ENCODE data around the gene VTCN1.
A peak's percentile ranks its signal among the peaks of the same experiment; 100 is the strongest.

Gene VTCN1

GRCh38 chr1:117130526-117130925, 80.2 kb downstream of the VTCN1 start:
- Histone ChIP-seq H3K9me3 (ENCODE audit: control insufficient read depth, insufficient read depth, low read depth, low read length) (no peaks in the 10 kb centered on the region), H3K4me3 (ENCODE audit: low read depth, low read length) (no peak overlapping the region), H3K36me3 (ENCODE audit: control insufficient read depth in 2 of 2, insufficient read depth in 1 of 2, low read length in 2 of 2) (no peaks in the 10 kb centered on the region), H3K27ac (ENCODE audit: extremely low read depth, low read depth, low read length) (no peak overlapping the region), H3K4me1 (ENCODE audit: control insufficient read depth, insufficient read depth, low read length) (no peaks in the 10 kb centered on the region)
- POLR2A ChIA-PET = no interaction called here
- TF ChIP-seq ZNF555 (tag by site-specific recombination; conservative IDR thresholded peaks at IDR 0.05) (no peak), ZNF530 (tag by site-specific recombination; IDR thresholded peaks at IDR 0.05; ENCODE audit: low read depth) (no peak), MYNN (tag by site-specific recombination; IDR thresholded peaks at IDR 0.05; ENCODE audit: borderline replicate concordance) (no peak), KLF10 (tag by site-specific recombination; IDR thresholded peaks at IDR 0.05) (no peak), ELK4 (IDR thresholded peaks at IDR 0.05; ENCODE audit: borderline replicate concordance, low read depth, low read length) (no peak), OSR2 (tag by site-specific recombination; IDR thresholded peaks at IDR 0.05) (no peak), ZNF549 (tag by site-specific recombination; IDR thresholded peaks at IDR 0.05) (no peak), PRDM6 (tag by site-specific recombination; IDR thresholded peaks at IDR 0.05) (no peak), ZIC2 (tag by site-specific recombination; IDR thresholded peaks at IDR 0.05) (no peak)
- CTCF ChIA-PET = interaction anchor here (3.4 kb wide), 1 partner anchor 154 kb away, joined by 26 read pairs; no protein-coding TSS in a partner anchor

GRCh38 chr1:117128323-117129079, 82.2 kb downstream of the VTCN1 start:
- Histone ChIP-seq H3K4me3 (ENCODE audit: low read depth, low read length) (no peak overlapping the region), H3K4me1 (ENCODE audit: control insufficient read depth, insufficient read depth, low read length) (no peaks in the 10 kb centered on the region), H3K27ac (ENCODE audit: extremely low read depth, low read depth, low read length) (no peak overlapping the region), H3K9me3 (ENCODE audit: control insufficient read depth, insufficient read depth, low read depth, low read length) (no peaks in the 10 kb centered on the region), H3K36me3 (ENCODE audit: control insufficient read depth in 2 of 2, insufficient read depth in 1 of 2, low read length in 2 of 2) (no peaks in the 10 kb centered on the region)
- ChIA-PET POLR2A (interaction anchor here (1.4 kb wide), 1 partner anchor 68 kb away, joined by 4 read pairs; the partner anchor contains the start of gene TTF2), CTCF (interaction anchor here (0.5 to 3.4 kb wide), 37 partner anchors 9 to 781 kb away, joined by 3 to 26 read pairs (median 4); partner anchors contain the start of gene TTF2)
- TF ChIP-seq ZNF248 (tag by site-specific recombination; IDR thresholded peaks at IDR 0.05) (no peak), ZNF692 (tag by site-specific recombination; IDR thresholded peaks at IDR 0.05) (peak; percentile 37; the same call in 1 of the 2 replicates), ZNF654 (tag by site-specific recombination; IDR thresholded peaks at IDR 0.05; ENCODE audit: low read depth) (peak; percentile 53), ZXDB (tag by site-specific recombination; IDR thresholded peaks at IDR 0.05) (no peak)

- POLR2A ChIA-PET = no interaction called here
- CTCF ChIA-PET = interaction anchor here (0.7 to 3.4 kb wide), 14 partner anchors 10 to 1023 kb away, joined by 3 to 26 read pairs (median 6); no protein-coding TSS in a partner anchor
- H3K27ac ChIP-seq (ENCODE audit: extremely low read depth, low read depth, low read length) = no peak overlapping the region
- H3K36me3 ChIP-seq (ENCODE audit: control insufficient read depth in 2 of 2, insufficient read depth in 1 of 2, low read length in 2 of 2) = no peaks in the 10 kb centered on the region
- no peaks in the 10 kb centered on the region for H3K9me3 ChIP-seq (ENCODE audit: control insufficient read depth, insufficient read depth, low read depth, low read length)
- H3K4me3 ChIP-seq (ENCODE audit: low read depth, low read length) = no peak overlapping the region
- H3K4me1 ChIP-seq (ENCODE audit: control insufficient read depth, insufficient read depth, low read length) = no peaks in the 10 kb centered on the region
- TF ChIP-seq ZBTB20 (tag by site-specific recombination; IDR thresholded peaks at IDR 0.05) (no peak), MEIS1 (CRISPR knock-in tag; IDR thresholded peaks at IDR 0.05; ENCODE audit: borderline replicate concordance) (no peak), ZBTB17 (tag by site-specific recombination; IDR thresholded peaks at IDR 0.05) (no peak), HOXA7 (CRISPR knock-in tag; IDR thresholded peaks at IDR 0.05; ENCODE audit: borderline replicate concordance) (no peak), ZNF133 (tag by site-specific recombination; IDR thresholded peaks at IDR 0.05) (no peak), GLI2 (tag by site-specific recombination; IDR thresholded peaks at IDR 0.05; ENCODE audit: borderline replicate concordance, low read depth) (no peak), ZNF560 (tag by site-specific recombination; IDR thresholded peaks at IDR 0.05; ENCODE audit: borderline replicate concordance) (no peak), GLIS1 (tag by site-specific recombination; IDR thresholded peaks at IDR 0.05) (no peak), ZBTB48 (tag by site-specific recombination; IDR thresholded peaks at IDR 0.05) (no peak), SALL2 (tag by site-specific recombination; IDR thresholded peaks at IDR 0.05; ENCODE audit: borderline replicate concordance) (no peak), ZNF561 (tag by site-specific recombination; IDR thresholded peaks at IDR 0.05; ENCODE audit: borderline replicate concordance) (no peak), ZNF184 (tag by site-specific recombination; IDR thresholded peaks at IDR 0.05) (no peak), ZNF624 (tag by site-specific recombination; IDR thresholded peaks at IDR 0.05) (no peak), ZNF76 (tag by site-specific recombination; IDR thresholded peaks at IDR 0.05; ENCODE audit: borderline replicate concordance, low read depth) (no peak)
These were observed 82.9 kb downstream of the VTCN1 start for GRCh38 chr1:117127795-117128194.
